ENCODE measurements around the gene DUSP18.
"Not testable (repeated sequence)": the region's sequence is repeated elsewhere in the genome, so short reads cannot be mapped to it uniquely, and the experiment has no call there.

DUSP18 gene

GRCh38 chr22:30667494-30668385 lies at the start of gene DUSP18:
Gene DUSP18, minus strand, starts transcription at chr22:30667875. Its CDS starts 3,872 bp downstream, at chr22:30664003.
- peaks cover 15% of the 10 kb centered on the region for H3K4me1 ChIP-seq (ENCODE audit: control insufficient read depth, insufficient read depth, low read length)
- no peaks in the 10 kb centered on the region for H3K36me3 ChIP-seq (ENCODE audit: control insufficient read depth, insufficient read depth, low read length)
- H3K9ac ChIP-seq (ENCODE audit: low read length): peak within 1 kb of the TSS; percentile 87
- no peaks in the 10 kb centered on the region for H3K27me3 ChIP-seq (ENCODE audit: control insufficient read depth, insufficient read depth, low read length)
- no peaks in the 10 kb centered on the region for H3K9me3 ChIP-seq (ENCODE audit: control insufficient read depth, low read length)
- peak within 1 kb of the TSS; percentile 94 for H3K4me3 ChIP-seq (ENCODE audit: low read length)

- Histone ChIP-seq H3K36me3 (ENCODE audit: control insufficient read depth, insufficient read depth, low read length) (no peaks in the 10 kb centered on the region), H3K4me1 (ENCODE audit: control insufficient read depth, insufficient read depth, low read length) (no peaks in the 10 kb centered on the region), H3K9me3 (ENCODE audit: control insufficient read depth, low read length) (no peaks in the 10 kb centered on the region)
These were observed 46.4 kb upstream of the DUSP18 start for GRCh38 chr22:30714062-30714461.

GRCh38 chr22:30712094-30712493 lies 44.4 kb upstream of the DUSP18 start:
- H3K4me1 ChIP-seq (ENCODE audit: control insufficient read depth, insufficient read depth, low read length): no peaks in the 10 kb centered on the region
- no peak overlapping the region for H3K9ac ChIP-seq (ENCODE audit: low read length)
- H3K27me3 ChIP-seq (ENCODE audit: control insufficient read depth, insufficient read depth, low read length): no peaks in the 10 kb centered on the region
- H3K36me3 ChIP-seq (ENCODE audit: control insufficient read depth, insufficient read depth, low read length): no peaks in the 10 kb centered on the region
- no peak overlapping the region for H3K4me3 ChIP-seq (ENCODE audit: low read length)
- no peaks in the 10 kb centered on the region for H3K9me3 ChIP-seq (ENCODE audit: control insufficient read depth, low read length)

More at GRCh38 chr22:30714062-30714461, 46.4 kb upstream of the DUSP18 start:
- Histone ChIP-seq H3K4me3 (ENCODE audit: low read length) (no peak overlapping the region), H3K9ac (ENCODE audit: low read length) (no peak overlapping the region), H3K27me3 (ENCODE audit: control insufficient read depth, insufficient read depth, low read length) (no peaks in the 10 kb centered on the region)

GRCh38 chr22:30709980-30710379 lies 42.3 kb upstream of the DUSP18 start:
- H3K4me1 ChIP-seq (ENCODE audit: control insufficient read depth, insufficient read depth, low read length); H3K9ac ChIP-seq (ENCODE audit: low read length); H3K36me3 ChIP-seq (ENCODE audit: control insufficient read depth, insufficient read depth, low read length); H3K9me3 ChIP-seq (ENCODE audit: control insufficient read depth, low read length); H3K27me3 ChIP-seq (ENCODE audit: control insufficient read depth, insufficient read depth, low read length); H3K4me3 ChIP-seq (ENCODE audit: low read length): not testable (repeated sequence)

GRCh38 chr22:30705710-30706651 lies 38.3 kb upstream of the DUSP18 start:
- no peak overlapping the region for H3K4me3 ChIP-seq (ENCODE audit: low read length)
- H3K9ac ChIP-seq (ENCODE audit: low read length): no peak overlapping the region
- H3K36me3 ChIP-seq (ENCODE audit: control insufficient read depth, insufficient read depth, low read length): no peaks in the 10 kb centered on the region
- no peaks in the 10 kb centered on the region for H3K9me3 ChIP-seq (ENCODE audit: control insufficient read depth, low read length)
- H3K27me3 ChIP-seq (ENCODE audit: control insufficient read depth, insufficient read depth, low read length): no peaks in the 10 kb centered on the region
- H3K4me1 ChIP-seq (ENCODE audit: control insufficient read depth, insufficient read depth, low read length): no peaks in the 10 kb centered on the region

GRCh38 chr22:30704978-30705377 lies 37.3 kb upstream of the DUSP18 start:
- no peaks in the 10 kb centered on the region for H3K9me3 ChIP-seq (ENCODE audit: control insufficient read depth, low read length)
- H3K27me3 ChIP-seq (ENCODE audit: control insufficient read depth, insufficient read depth, low read length): no peaks in the 10 kb centered on the region
- no peak overlapping the region for H3K4me3 ChIP-seq (ENCODE audit: low read length)
- H3K9ac ChIP-seq (ENCODE audit: low read length): no peak overlapping the region
- no peaks in the 10 kb centered on the region for H3K36me3 ChIP-seq (ENCODE audit: control insufficient read depth, insufficient read depth, low read length)
- no peaks in the 10 kb centered on the region for H3K4me1 ChIP-seq (ENCODE audit: control insufficient read depth, insufficient read depth, low read length)

GRCh38 chr22:30702856-30703255 lies 35.2 kb upstream of the DUSP18 start:
- Histone ChIP-seq H3K27me3 (ENCODE audit: control insufficient read depth, insufficient read depth, low read length) (no peaks in the 10 kb centered on the region), H3K4me3 (ENCODE audit: low read length) (no peak overlapping the region), H3K4me1 (ENCODE audit: control insufficient read depth, insufficient read depth, low read length) (no peaks in the 10 kb centered on the region), H3K9ac (ENCODE audit: low read length) (no peak overlapping the region), H3K36me3 (ENCODE audit: control insufficient read depth, insufficient read depth, low read length) (no peaks in the 10 kb centered on the region), H3K9me3 (ENCODE audit: control insufficient read depth, low read length) (no peaks in the 10 kb centered on the region)

- Histone ChIP-seq H3K4me3 (ENCODE audit: low read length) (no peak overlapping the region), H3K4me1 (ENCODE audit: control insufficient read depth, insufficient read depth, low read length) (no peaks in the 10 kb centered on the region), H3K36me3 (ENCODE audit: control insufficient read depth, insufficient read depth, low read length) (no peaks in the 10 kb centered on the region), H3K9ac (ENCODE audit: low read length) (no peak overlapping the region), H3K9me3 (ENCODE audit: control insufficient read depth, low read length) (no peaks in the 10 kb centered on the region), H3K27me3 (ENCODE audit: control insufficient read depth, insufficient read depth, low read length) (no peaks in the 10 kb centered on the region)
These were observed 34.2 kb upstream of the DUSP18 start for GRCh38 chr22:30701872-30702271.

- no peaks in the 10 kb centered on the region for H3K9me3 ChIP-seq (ENCODE audit: control insufficient read depth, low read length)
- H3K4me3 ChIP-seq (ENCODE audit: low read length): no peak overlapping the region
- no peaks in the 10 kb centered on the region for H3K36me3 ChIP-seq (ENCODE audit: control insufficient read depth, insufficient read depth, low read length)
- H3K27me3 ChIP-seq (ENCODE audit: control insufficient read depth, insufficient read depth, low read length): peaks cover 7% of the 10 kb centered on the region
- no peak overlapping the region for H3K9ac ChIP-seq (ENCODE audit: low read length)
- peaks cover 11% of the 10 kb centered on the region for H3K4me1 ChIP-seq (ENCODE audit: control insufficient read depth, insufficient read depth, low read length)
These were observed 30.3 kb upstream of the DUSP18 start for GRCh38 chr22:30697975-30698374.

GRCh38 chr22:30695871-30696655 lies 28.4 kb upstream of the DUSP18 start:
- Histone ChIP-seq H3K36me3 (ENCODE audit: control insufficient read depth, insufficient read depth, low read length) (no peaks in the 10 kb centered on the region), H3K4me1 (ENCODE audit: control insufficient read depth, insufficient read depth, low read length) (peaks cover 11% of the 10 kb centered on the region), H3K9ac (ENCODE audit: low read length) (no peak overlapping the region), H3K9me3 (ENCODE audit: control insufficient read depth, low read length) (no peaks in the 10 kb centered on the region), H3K4me3 (ENCODE audit: low read length) (no peak overlapping the region), H3K27me3 (ENCODE audit: control insufficient read depth, insufficient read depth, low read length) (peaks cover 7% of the 10 kb centered on the region)

GRCh38 chr22:30695351-30695851 lies 27.7 kb upstream of the DUSP18 start:
- H3K9me3 ChIP-seq (ENCODE audit: control insufficient read depth, low read length): no peaks in the 10 kb centered on the region
- peaks cover 11% of the 10 kb centered on the region for H3K4me1 ChIP-seq (ENCODE audit: control insufficient read depth, insufficient read depth, low read length)

More at GRCh38 chr22:30695351-30695851, 27.7 kb upstream of the DUSP18 start:
- Histone ChIP-seq H3K36me3 (ENCODE audit: control insufficient read depth, insufficient read depth, low read length) (no peaks in the 10 kb centered on the region), H3K9ac (ENCODE audit: low read length) (peak overlapping the region; percentile 74), H3K4me3 (ENCODE audit: low read length) (peak overlapping the region; percentile 25), H3K27me3 (ENCODE audit: control insufficient read depth, insufficient read depth, low read length) (peaks cover 7% of the 10 kb centered on the region)
